Fibroblast of lung (primary cell): ENCODE results near the gene OR56B4. TPM values are rescaled to one million over a fixed set of nuclear protein-coding genes. Genes with fewer than 3 reads are reported as not detected.

Experiments
- DNase-seq, 2 donors: peaks; one replicate each; pipeline versions ENCODE4 v3.0.0 to v3.0.0-alpha.2; 2010; ENCODE audit warnings: low read depth in 2 of 2
- H2AFZ ChIP-seq: 2 replicates; pipeline ENCODE4 v1.5.1; 2012; ENCODE audit warnings: low read length, control low read depth, inconsistent platforms
- H3K27ac ChIP-seq: 2 replicates; pipeline ENCODE4 v1.5.1; 2011; ENCODE audit warnings: low read length, control low read depth; ENCODE audit not compliant: insufficient read depth
- H3K27me3 ChIP-seq: 2 replicates; pipeline ENCODE4 v1.5.1; 2011; ENCODE audit warnings: mild to moderate bottlenecking, low read length; ENCODE audit not compliant: control insufficient read depth, insufficient read depth
- H3K36me3 ChIP-seq: 2 replicates; pipeline ENCODE4 v1.5.1; 2011; ENCODE audit warnings: low read length; ENCODE audit not compliant: control insufficient read depth, insufficient read depth
- H3K4me1 ChIP-seq: 2 replicates; pipeline ENCODE4 v1.5.1; 2011; ENCODE audit warnings: low read length; ENCODE audit not compliant: control insufficient read depth, insufficient read depth; ENCODE audit errors: extremely low read depth
- H3K4me2 ChIP-seq: 2 replicates; pipeline ENCODE4 v1.5.1; 2011; ENCODE audit warnings: low read length, control low read depth; ENCODE audit not compliant: insufficient read depth; ENCODE audit errors: extremely low read depth
- H3K4me3 ChIP-seq, 4 experiments: fragments of 200-600 bp in 1 of 4; sonication (generic) in 1 of 4; replicated peaks in 1 of 4; 2 replicates each; pipeline ENCODE4 v1.5.1; 2011 to 2016; ENCODE audit warnings: low read length in 4 of 4, low read depth in 3 of 4, mild to moderate bottlenecking in 3 of 4, control low read depth in 2 of 4, inconsistent platforms in 1 of 4, mixed read lengths in 1 of 4; ENCODE audit not compliant: insufficient read depth in 1 of 4; ENCODE audit errors: control extremely low read depth in 1 of 4
- H3K79me2 ChIP-seq: 2 replicates; pipeline ENCODE4 v1.5.1; 2012; ENCODE audit warnings: mild to moderate bottlenecking, low read length, inconsistent platforms; ENCODE audit not compliant: control insufficient read depth, insufficient read depth
- H3K9ac ChIP-seq: 2 replicates; pipeline ENCODE4 v1.5.1; 2011; ENCODE audit warnings: mild to moderate bottlenecking, low read length, control low read depth; ENCODE audit not compliant: insufficient read depth
- H3K9me3 ChIP-seq: 2 replicates; pipeline ENCODE4 v1.5.1; 2012; ENCODE audit warnings: low read depth, low read length; ENCODE audit not compliant: control insufficient read depth, insufficient read depth
- H4K20me1 ChIP-seq: 2 replicates; pipeline ENCODE4 v1.5.1; 2011; ENCODE audit warnings: low read length; ENCODE audit not compliant: control insufficient read depth, insufficient read depth; ENCODE audit errors: extremely low read depth
- CTCF ChIP-seq, 2 donors: IDR thresholded peaks in 1 of 2; conservative IDR thresholded peaks in 1 of 2; 1 replicate in 1 of 2; 2 replicates in 1 of 2; pipeline ENCODE4 v1.5.1; 2011 to 2012; ENCODE audit warnings: low read length in 2 of 2, control low read depth in 1 of 2, inconsistent platforms in 1 of 2, low read depth in 1 of 2, mild to moderate bottlenecking in 1 of 2
- EZH2 ChIP-seq: IDR thresholded peaks from 2 replicates; pipeline ENCODE4 v1.5.1; 2012; ENCODE audit warnings: low read length, control low read depth, mild to moderate bottlenecking; ENCODE audit errors: missing control alignments
- polyA plus RNA-seq, 2 donors: library from polyadenylated mRNA; depleted of rRNA in 1 of 2; stranded (reverse) in 1 of 2; unstranded in 1 of 2; fragments of >200 nt; gene quantifications; 2 replicates each; pipeline ENCODE4 v1.2.1, GENCODE V29; 2011 to 2012; ENCODE audit warnings: missing spikeins in 1 of 2
- total RNA-seq: library from RNA; depleted of rRNA; stranded (reverse); fragments of >200 nt; gene quantifications from 2 replicates; pipeline ENCODE4 v1.2.1, GENCODE V29; 2014

OR56B4 gene
- total and polyA plus RNA-seq, 2 donors (not counting 1 experiment from before 2014, with no cell fraction given): not detected

GRCh38 chr11:6099577-6099976, 7.9 kb upstream of the OR56B4 start:
- Histone ChIP-seq H3K9ac (no peak overlapping the region), H3K9me3 (no peaks in the 10 kb centered on the region), H3K27me3 (no peaks in the 10 kb centered on the region), H3K4me3 (no peak overlapping the region), H2AFZ (no peak overlapping the region), H3K79me2 (no peaks in the 10 kb centered on the region), H3K36me3 (no peaks in the 10 kb centered on the region), H3K27ac (no peak overlapping the region), H4K20me1 (no peaks in the 10 kb centered on the region), H3K4me1 (no peaks in the 10 kb centered on the region), H3K4me2 (no peak overlapping the region)
- DNase-seq: no peak
- TF ChIP-seq EZH2 (no peak), CTCF (conservative IDR thresholded peaks at IDR 0.05 in 1 of 2, IDR thresholded peaks at IDR 0.05 in 1 of 2; ENCODE audit: low read depth in 1 of 2, low read length in 2 of 2) (no peak)

GRCh38 chr11:6110011-6110410, 2.5 kb downstream of the OR56B4 start:
- Histone ChIP-seq H3K27ac (no peak overlapping the region), H3K36me3 (no peaks in the 10 kb centered on the region), H3K4me3 (no peak overlapping the region), H3K9ac (no peak overlapping the region), H3K4me2 (no peak overlapping the region), H3K9me3 (no peaks in the 10 kb centered on the region), H4K20me1 (no peaks in the 10 kb centered on the region), H3K79me2 (no peaks in the 10 kb centered on the region), H3K27me3 (no peaks in the 10 kb centered on the region), H2AFZ (no peak overlapping the region), H3K4me1 (no peaks in the 10 kb centered on the region)
- TF ChIP-seq EZH2: no peak
- TF ChIP-seq CTCF (conservative IDR thresholded peaks at IDR 0.05 in 1 of 2, IDR thresholded peaks at IDR 0.05 in 1 of 2; ENCODE audit: low read depth in 1 of 2, low read length in 2 of 2): no peak
- no peak for DNase-seq

GRCh38 chr11:6111673-6112072, 4.2 kb downstream of the OR56B4 start:
- H3K27ac ChIP-seq: no peak overlapping the region
- no peaks in the 10 kb centered on the region for H3K79me2 ChIP-seq
- H3K36me3 ChIP-seq: no peaks in the 10 kb centered on the region
- H3K4me3 ChIP-seq: no peak overlapping the region
- DNase-seq: no peak
- no peak for TF ChIP-seq CTCF (conservative IDR thresholded peaks at IDR 0.05 in 1 of 2, IDR thresholded peaks at IDR 0.05 in 1 of 2; ENCODE audit: low read depth in 1 of 2, low read length in 2 of 2)
- TF ChIP-seq EZH2: no peak
- no peaks in the 10 kb centered on the region for H4K20me1 ChIP-seq
- H3K9ac ChIP-seq: no peak overlapping the region
- no peak overlapping the region for H3K4me2 ChIP-seq
- H3K27me3 ChIP-seq: no peaks in the 10 kb centered on the region
- no peak overlapping the region for H2AFZ ChIP-seq
- H3K9me3 ChIP-seq: no peaks in the 10 kb centered on the region
- H3K4me1 ChIP-seq: no peaks in the 10 kb centered on the region
